Left forelimb (tissue), 1 donor: ENCODE results near the gene ZNF397.
"Not testable (repeated sequence)": the region's sequence is repeated elsewhere in the genome, so short reads cannot be mapped to it uniquely, and the experiment has no call there.

Source experiments
- DNase-seq: peaks from one replicate; pipeline ENCODE4 v3.0.0-alpha.2; 2018; ENCODE audit warnings: low spot score

ZNF397 gene

DNA sequence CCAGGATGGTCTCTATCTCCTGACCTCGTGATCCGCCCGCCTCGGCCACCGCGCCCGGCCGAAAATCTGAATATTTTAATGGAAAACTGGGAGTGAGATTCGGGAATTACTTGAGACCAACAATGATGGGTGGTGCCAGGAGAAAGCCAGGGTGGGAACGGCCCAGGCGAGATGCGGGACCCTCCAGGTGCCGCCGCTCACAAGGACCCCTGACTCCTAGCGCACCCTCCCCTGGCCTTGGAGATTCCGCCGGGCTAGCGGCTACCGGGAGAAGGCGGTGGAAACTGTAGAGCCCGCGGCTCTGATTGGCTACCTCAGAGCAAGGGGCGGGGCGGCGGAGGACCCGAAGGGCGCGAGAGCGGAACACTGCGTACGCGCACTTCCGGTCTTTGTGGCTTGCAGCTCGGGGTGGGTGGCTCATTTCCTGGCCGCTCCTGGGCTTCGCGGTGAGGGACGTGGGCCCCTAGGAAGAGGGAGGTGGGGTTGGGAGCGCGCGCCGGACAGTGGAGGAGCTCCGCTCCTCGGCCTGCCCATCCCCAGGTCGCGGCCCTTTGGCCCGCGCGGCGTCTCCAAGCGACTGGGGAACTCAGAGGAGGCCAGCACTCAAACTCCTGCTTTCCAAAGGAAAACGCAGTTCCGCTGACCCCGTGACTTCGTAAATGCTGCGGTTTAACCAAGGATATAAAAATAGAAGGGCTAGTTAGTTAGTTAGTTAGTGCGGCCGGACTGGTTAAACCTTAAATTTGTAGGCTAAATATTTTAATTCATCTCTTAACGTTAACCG lies at the start of gene ZNF397:
Gene ZNF397, plus strand, starts transcription at position 371 of the 784 bp plus-strand sequence. CDS start 1,437 bp downstream, outside the sequence.
- peak; percentile 98 for DNase-seq

DNA sequence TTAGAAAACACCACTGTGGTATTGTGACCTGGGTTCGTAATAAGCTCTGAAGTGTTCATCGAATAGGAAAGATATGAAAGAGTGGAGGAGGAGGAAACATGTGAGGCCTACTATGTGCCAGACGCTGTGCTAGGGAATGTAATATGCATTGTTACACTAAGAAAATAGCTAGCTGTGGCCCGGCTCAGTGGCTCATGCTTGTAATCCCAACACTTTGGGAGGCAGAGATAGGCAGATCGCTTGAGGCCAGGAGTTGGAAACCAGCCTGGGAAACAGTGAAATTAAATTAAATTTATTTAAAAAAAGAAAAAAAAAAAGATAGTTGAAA lies 49.2 kb upstream of the ZNF397 start:
- DNase-seq, result no peak

GRCh38 chr18:35192415-35192814 lies 48.4 kb upstream of the ZNF397 start:
- no peak for DNase-seq

- no peak for DNase-seq
Measured at GRCh38 chr18:35193316-35193715, 47.5 kb upstream of the ZNF397 start.

DNA sequence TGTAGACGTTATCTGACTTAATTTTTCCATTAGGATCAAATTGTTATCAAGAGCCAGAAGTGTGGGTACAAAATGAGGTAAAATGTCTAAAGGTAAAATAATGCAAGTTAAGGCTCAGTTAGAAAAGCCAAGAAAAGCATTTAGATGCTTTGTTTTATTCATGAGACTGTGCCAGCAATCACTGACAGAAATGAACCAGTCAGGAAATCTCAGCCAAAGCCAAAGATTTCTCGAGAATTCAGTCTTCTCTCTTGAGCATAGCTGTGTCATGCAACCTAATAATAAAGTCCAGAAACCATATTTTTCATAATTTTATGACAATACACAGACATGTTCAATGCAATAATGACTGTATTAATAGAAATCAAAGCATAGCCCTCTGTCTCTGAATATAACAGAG lies 43.5 kb upstream of the ZNF397 start:
- no peak for DNase-seq

GRCh38 chr18:35201256-35201931 lies 39.4 kb upstream of the ZNF397 start:
- DNase-seq, result no peak

DNA sequence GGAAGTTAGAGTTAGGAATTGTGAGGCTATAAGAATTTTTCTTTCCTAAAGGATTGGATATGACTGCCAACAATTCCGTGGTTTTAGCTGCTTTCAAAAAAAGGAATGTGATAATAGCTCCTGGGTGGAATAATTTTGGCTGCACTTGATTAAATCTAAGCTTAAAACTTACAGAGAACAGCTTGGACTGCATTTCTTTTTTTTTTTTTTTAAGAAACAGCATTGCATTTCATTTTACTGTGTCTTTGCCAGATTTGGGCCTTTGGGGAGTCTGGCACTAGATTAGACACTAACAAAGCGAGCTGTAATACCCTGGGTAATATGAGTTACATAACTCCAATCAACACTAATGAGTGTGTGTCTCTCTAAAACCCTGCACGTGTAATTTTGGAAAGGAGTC lies 37.8 kb upstream of the ZNF397 start:
- DNase-seq, result no peak

GRCh38 chr18:35205199-35205712 lies 35.6 kb upstream of the ZNF397 start:
- no peak for DNase-seq

DNA sequence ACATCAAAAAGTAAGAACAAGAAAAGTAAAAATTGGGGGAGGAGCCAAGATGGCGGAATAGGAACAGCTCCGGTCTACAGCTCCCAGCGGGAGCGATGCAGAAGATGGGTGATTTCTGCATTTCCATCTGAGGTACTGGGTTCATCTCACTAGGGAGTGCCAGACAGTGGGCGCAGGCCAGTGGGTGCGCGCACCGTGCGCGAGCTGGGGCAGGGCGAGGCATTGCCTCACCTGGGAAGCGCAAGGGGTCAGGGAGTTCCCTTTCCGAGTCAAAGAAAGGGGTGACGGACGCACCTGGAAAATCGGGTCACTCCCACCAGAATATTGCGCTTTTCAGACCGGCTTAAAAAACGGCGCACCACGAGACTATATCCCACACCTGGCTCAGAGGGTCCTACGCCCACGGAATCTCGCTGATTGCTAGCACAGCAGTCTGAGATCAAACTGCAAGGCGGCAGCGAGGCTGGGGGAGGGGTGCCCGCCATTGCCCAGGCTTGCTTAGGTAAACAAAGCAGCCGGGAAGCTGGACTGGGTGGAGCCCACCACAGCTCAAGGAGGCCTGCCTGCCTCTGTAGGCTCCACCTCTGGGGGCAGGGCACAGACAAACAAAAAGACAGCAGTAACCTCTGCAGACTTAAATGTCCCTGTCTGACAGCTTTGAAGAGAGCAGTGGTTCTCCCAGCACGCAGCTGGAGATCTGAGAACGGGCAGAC lies 34.9 kb upstream of the ZNF397 start:
- DNase-seq, result not testable (repeated sequence)

DNA sequence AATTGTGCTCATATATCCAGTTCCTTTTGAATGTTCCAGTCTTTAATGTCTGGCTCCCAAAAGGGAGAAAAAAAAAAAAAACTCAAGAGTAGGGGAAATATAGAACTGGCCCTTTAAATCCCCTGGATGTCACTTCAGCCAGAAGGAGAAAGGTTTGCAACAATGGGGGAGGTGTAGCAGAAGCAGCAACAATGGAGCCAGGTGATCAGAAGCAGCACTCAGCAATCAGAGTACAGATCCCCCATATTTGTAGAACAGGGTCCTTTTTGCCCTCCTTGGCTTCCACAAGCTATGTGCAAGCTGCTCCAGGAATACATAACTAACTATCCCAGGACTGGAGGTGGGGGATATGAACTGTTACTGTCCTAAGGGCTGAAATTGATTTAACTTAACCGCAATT lies 25.8 kb upstream of the ZNF397 start:
- no peak for DNase-seq

DNA sequence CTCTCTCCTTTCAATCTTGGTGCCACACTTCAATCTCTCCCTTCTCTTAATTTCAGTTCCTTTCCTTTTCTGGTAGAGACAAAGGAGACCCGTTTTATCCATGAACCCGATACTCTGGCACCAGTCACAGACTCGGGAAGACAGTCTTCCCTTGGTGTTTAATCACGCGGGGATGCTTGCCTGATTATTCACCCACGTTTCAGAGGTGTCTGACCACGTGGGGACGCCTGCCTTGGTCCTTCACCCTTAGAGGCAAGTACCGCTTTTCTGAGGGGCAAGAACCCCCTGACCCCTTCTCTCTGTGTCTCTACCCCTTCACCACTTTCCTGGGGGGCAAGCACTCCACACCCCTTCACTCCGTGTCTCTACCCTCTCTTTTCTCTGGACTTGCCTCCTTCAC lies 24.2 kb upstream of the ZNF397 start:
- DNase-seq, result not testable (repeated sequence)

DNA sequence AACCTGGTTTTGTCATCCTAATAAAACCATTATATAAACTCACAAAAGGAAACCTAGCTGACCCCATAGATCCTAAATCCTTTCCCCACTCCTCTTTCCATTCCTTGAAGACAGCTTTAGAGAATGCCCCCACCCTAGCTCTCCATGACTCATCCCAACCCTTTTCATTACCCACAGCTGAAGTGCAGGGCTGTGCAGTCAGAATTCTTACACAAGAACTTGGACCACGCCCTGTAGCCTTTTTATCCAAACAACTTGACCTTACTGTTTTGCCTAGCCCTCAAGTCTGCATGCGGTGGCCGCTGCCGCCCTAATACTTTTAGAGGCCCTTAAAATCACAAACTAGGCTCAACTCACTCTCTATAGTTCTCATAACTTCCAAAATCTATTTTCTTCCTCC lies 21.5 kb upstream of the ZNF397 start:
- not testable (repeated sequence) for DNase-seq

- DNase-seq, result no peak
Measured at GRCh38 chr18:35220424-35220823, 20.4 kb upstream of the ZNF397 start.

DNA sequence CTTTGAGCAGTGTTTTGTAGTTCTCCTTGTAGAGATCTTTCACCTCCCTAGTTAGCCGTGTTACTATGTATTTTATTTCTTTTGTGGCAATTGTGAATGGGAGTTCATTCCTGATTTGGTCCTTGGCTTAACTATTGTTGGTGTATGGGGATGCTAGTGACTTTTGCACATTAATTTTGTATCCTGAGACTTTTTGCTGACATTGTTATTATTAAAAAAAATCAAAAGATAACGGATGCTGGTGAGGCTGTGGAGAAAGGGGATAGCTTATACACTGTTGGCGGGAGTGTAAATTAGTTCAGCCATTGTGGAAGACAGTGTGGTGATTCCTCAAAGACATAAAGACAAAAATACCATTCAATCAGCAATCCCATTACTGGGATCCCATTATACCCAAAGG lies 17.0 kb upstream of the ZNF397 start:
- no peak for DNase-seq

DNA sequence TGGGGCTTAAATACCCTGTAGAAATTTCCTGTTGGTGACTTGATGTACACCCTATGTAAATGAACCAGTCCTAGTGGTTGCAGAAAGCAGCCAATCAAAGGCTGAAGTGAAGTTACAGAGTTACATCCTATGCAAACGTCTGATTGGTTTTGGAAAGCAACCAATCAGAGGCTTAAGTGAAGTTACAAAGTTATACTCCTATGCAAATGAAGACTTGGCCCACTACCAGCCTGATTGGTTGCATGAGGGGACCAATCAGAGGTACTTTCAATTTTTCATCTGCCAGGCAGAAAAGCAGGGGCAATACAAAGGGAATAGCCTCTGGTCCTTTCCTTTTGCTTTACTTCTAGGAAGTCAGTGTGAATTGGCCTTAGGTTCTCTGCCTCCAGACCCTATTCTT lies 13.6 kb upstream of the ZNF397 start:
- DNase-seq, result no peak

GRCh38 chr18:35231052-35231451 lies 9.8 kb upstream of the ZNF397 start:
- DNase-seq, result peak; percentile 68

- no peak for DNase-seq
Measured at GRCh38 chr18:35236571-35237363, 4.1 kb upstream of the ZNF397 start.

GRCh38 chr18:35239314-35239713 lies 1.5 kb upstream of the ZNF397 start:
- no peak for DNase-seq

- DNase-seq, result no peak
Measured at GRCh38 chr18:35241448-35241804, 592 bp downstream of the ZNF397 start.

- DNase-seq, result no peak
Measured at GRCh38 chr18:35242426-35242825, 1.6 kb downstream of the ZNF397 start.

- no peak for DNase-seq
Measured at GRCh38 chr18:35244671-35245070, 3.8 kb downstream of the ZNF397 start.

- DNase-seq, result no peak
Measured at GRCh38 chr18:35245719-35246317, 5.0 kb downstream of the ZNF397 start.
